Stimulated activated CD4-positive, alpha-beta T cell treated with anti-CD3 and anti-CD28 coated beads, Interleukin-4, amount 100 ng/mL, for 24 hours (primary cell): ENCODE data around the gene SYTL3.
"Not testable (repeated sequence)": the region's sequence is repeated elsewhere in the genome, so short reads cannot be mapped to it uniquely, and the experiment has no call there.

Experiments
- DNase-seq: peaks from one replicate; pipeline ENCODE4 v3.0.0-alpha.2; 2020

The SYTL3 gene

DNA sequence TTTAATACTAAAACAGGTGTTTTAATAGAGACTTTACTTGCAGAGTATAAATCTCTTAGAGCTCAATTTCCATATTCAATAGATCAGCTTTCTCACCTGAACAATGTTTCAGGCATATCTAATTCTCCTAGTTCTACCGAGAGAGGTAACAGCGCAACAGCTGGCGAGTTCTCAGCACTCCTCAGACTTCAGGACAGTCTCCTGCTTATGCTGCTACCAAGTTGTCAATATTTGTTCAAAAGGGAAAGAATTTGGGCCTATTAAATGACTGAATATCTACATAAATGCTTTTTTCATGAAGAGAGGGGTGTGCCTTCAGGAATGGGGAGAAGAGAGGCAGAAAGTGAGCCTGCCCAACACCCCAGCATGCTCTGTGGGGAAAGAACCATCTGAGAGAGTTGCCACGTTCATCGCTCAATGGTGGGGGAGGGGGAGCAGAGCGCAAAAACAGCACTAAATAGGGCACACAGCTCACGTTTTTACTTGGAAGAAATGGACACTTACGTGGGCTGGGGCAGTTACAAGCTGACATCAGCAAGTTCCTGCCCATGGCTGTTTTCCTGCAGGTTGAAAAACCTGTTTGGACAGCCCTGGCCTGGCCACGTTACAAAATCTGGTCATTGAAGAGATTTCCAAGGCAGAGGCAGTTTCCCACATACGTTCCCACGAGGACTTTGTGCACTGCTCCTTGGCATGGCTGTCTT, 131.3 kb downstream of the SYTL3 start:
- no peak for DNase-seq

DNA sequence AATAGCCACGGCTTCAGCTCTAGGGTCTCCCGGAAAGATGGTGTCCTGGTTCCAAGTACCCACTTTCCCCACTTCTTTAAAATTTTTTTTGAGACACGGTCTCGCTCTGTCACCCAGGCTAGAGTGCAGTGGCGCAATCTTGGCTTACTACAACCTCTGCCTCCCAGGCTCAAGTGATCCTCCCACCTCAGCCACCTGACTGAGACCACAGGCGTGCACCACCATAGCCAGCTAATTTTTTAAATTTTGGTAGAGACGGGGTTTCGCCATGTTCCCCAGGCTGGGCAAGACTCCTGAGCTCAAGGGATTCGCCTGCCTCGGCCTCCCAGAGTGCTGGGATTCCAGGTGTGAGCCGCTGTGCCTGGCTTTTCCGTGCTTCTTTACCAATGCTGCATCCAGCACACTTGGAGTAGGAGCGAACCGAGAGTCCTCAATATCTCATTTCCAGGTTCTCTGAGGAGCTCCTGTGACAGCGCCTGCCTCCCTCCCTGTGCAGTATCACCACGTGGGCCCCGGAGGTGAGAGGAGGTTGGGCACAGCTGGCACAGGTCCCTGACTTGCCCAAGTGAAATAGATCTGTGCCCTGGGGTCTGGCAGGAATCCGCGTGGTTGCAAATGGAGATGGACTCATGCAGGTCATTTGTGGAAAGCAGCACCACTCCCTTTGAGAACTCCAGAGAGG, 132.0 kb downstream of the SYTL3 start:
- no peak for DNase-seq

DNA sequence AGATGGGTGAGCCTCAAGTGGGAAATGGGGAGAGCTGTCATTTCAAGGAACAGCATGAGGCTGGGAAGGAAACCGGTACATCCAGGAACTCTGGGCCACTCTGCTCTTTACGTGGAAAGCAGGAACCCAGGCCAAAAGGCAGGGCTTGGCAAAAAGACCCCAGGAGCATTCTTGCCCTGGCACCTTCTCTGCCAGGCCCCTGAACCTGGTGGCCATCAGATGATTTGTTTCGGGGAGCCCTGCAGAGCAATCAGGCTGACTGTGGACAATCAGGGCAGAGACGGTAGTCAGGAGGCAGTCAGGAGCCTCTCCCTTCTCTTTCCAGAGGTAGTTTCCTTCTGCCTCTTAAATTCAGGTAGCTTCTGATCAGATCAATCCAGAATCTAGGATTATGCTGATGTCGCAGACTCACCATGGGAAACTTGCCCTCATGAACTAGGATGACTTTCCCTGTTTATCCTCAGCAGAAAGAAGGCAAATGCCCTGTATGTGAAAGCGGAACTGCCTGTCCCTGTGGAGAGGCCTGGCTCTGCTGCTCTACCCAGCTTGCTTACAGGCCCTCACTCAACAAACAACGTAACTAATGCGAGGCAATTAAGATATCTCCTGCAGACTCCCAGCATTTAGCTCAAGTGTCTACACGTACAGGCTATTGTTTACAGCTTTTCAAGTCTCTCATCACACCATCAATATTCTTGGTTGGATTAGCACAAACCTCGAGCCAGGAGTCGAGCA, 132.7 kb downstream of the SYTL3 start:
- no peak for DNase-seq

DNA sequence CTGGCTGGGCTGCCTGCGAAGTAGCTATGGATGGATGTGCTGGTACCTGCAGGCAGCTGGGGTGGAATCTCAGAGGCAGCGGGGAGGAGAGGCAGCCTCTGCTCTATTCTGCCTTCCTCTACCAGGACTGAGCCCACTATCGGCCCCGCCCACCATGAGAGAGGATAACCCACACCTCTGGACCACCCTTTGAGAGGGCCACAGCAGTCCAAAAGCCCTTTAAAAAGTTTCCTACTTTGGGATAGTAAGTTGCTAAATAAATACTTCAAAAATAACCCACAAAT, 133.3 kb downstream of the SYTL3 start:
- no peak for DNase-seq

DNA sequence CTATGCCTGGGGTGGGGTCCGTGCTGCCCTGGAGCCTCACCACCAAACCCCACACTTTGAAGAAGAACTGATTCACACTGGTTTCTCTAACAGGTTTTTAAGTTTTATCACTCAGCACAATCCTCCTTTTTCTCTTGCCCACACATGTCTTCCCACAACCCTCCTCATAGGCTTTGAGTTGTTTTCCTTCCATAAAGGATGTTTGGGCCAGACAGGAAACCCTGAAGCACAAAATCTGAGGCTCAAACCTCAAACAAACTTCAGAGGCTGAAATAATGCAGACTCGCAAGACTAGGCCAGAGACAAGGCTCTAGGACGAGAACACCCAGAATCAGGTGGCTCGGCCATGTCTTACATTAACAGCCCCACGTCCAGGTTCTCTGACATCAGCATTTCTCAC, 134.0 kb downstream of the SYTL3 start:
- DNase-seq = no peak

DNA sequence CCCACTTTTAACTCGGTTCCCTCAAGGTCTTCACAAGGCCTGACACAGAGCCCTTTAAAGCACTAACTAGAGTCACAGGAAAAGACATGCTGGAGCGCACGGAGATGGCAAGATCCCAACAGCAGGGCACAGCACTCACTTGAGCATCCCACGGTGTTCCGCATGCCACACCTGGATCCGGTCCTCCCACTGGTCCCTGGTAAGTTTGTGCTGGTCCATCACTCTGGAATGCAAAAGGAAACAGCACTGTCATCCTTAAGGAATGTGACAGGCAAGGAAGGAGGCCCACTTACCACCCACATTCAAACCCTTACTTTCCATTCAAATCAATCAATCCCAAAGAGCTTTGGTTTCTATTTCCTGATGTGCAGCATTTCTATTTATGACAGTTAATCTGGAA, 134.7 kb downstream of the SYTL3 start:
- no peak for DNase-seq

DNA sequence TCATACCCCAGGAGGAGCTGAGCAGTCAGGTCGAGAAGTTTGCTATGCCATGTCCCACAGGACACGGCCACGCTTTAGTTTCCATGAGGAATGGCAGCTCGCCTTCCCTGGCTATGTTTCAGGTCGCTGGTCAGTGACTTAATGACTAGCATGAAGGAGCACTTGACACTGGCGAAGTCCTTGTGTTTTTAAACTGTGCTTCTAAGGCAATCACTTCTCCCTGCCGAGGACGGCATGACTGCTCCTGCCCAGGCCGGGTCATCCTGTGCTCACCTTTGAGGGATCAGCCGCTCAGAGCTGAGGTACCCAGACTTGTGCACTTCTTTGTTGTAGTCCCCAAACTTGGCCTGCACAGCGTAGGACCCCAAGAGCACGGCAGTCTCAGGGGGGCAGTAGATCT, 135.2 kb downstream of the SYTL3 start:
- DNase-seq = no peak

DNA sequence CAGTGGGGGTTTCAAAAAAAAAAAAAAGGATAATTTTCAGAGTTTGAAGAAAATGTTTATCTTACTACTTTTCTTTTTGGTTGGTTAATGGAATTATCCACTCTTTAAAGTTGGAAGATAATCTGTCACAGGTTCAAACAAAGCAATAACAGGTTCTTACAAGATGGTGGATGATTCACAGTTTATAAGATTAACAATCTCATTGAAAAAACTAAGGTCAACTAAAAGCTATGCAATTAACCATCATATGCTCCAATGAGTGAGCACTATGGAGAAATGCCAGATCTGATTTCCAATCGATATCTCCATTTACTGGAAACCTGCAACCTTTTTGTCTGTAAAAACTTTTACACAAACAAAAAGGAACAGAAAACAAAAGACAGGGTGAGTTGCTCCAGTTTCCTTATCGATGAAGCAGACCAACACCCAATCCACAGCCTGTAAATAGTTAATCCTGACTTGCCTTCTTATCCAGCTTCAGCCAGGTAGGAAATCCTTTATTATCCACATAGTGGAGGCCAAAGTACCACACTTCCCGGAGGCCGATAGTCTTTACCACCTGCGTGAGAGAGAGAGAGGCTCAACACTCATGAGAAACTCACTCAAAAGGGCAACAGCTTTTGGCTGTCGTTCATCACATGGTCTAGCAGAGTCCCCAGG, 136.9 kb downstream of the SYTL3 start:
- no peak for DNase-seq

DNA sequence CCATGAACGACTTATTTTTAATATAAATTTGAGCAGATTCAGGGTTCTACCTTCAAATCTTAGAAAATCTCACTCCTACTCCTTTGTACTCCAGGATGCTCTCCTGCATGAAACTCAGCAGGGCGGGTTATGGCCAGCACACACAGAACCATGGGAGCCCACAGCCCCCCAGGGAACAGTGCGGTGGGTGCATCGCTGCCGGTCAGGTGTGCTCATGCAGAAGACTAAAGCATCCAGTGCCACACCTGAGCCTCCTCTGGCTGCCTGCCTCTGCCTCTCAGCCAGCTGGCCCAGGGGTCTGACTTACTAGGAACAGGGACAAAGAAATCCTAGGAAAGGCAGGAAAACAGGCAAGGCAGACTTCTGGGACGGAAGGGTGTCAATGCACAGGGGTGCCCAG, 137.5 kb downstream of the SYTL3 start:
- no peak for DNase-seq

DNA sequence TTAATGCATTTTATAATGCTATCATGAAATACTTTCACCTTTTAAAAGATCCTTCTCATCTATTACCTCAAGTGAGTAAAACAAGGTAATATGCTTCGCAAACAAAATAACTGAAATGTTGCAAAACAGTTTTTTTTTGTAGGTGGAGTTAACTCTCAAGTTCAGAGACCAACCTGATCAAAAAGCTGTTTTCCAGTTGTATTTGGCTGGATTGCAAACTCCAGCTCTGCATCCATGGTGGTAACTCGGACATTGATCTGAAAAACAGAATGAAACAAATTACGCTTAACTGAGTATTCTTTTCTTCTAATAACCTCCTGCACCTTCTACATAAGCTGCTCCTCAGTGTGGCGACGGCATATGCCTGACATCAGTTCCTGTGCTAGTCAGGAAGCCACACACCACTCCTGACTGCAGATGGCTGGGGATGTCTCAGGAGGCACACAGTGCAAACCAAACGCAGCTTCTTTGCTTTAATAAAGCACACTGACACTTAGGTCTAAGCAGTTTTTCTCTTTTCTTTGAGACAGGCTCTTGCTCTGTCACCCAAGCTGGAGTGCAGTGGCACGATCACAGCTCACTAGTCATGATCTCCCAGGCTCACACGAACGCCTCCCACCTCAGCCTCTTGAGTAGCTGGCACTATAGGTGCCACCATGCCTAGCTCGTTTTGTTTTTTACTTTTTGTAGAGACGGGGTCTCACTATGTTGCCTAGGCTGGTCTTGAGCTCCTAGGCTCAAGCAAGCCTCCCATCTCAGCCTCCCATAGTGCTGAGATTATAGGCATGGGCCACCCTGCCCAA, 139.5 kb downstream of the SYTL3 start:
- peak; percentile 38 for DNase-seq

DNA sequence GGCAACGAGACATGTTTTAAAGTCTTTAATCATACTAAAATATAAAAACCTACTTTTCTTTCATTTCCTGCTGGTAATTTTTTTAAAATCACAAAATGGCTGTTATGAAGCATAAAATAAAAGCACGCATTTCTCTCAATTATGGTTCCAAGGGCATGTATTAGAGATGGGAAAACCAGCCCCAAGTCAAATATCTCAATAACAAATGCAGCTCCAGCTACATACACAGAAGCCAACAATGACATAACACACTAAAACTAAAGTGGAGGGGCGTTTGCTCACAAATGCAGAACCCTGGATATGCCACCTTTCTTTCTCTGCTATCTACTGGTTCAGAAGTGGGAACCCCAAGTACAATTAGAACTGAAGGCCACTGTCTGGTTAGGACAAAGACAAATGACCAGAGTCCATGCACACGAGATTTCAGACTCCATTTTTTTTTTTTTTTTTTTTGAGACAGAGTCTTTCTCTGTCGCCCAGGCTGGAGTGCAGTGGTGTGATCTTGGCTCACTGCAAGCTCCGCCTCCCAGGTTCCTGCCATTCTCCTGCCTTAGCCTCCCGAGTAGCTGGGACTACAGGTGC, 141.5 kb downstream of the SYTL3 start:
- DNase-seq = no peak

DNA sequence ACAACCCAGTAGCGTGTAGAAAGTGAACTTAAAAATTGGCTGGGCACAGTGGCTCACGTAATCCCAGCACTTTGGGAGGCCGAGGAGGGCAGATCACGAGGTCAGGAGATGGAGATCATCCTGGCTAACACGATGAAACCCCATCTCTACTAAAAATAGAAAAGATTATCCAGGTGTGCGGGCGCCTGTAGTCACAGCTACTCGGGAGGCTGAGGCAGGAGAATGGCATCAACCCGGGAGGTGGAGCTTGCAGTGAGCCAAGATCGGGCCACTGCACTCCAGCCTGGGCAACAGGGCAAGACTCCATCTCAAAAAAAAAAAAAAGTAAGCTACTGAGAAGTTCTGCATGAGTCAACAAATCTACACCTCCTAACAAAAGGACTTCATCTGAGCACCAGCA, 142.7 kb downstream of the SYTL3 start:
- not testable (repeated sequence) for DNase-seq

DNA sequence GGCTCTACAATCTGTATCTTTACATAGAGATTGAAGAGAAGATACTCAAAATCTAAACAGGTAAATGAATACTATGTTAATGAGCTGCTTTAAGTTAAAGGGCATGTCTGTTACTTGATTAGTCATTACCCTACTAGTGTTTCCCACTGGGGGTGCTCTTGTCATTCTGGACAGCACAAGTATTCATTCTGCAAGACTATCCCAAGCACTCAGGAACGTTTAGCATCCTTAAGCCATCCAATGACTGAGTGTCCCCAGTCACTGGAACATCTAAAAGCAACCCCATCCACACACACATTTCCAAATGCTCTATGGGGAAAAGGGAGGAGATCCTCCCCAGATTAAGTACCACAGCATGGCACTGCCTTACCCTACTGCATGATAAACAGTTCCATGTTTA, 143.6 kb downstream of the SYTL3 start:
- no peak for DNase-seq

DNA sequence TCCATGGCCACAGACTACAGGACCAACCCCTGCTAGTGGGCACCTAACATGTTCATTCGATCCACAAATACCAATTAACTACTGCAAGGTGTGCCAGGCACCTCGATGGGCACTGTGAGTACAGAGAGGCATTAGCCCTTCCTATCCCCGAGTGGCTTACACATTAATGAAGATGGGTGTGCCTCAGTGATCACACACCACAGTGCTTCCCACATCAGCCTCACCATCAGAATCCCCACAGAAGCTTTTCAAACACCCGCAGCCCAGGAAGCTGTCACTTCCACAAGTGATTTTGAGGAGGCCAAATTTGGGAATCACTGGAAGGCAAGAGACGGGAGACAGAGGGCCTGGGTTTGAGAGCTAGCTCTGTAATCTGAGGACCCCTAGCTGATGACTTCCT, 145.7 kb downstream of the SYTL3 start:
- DNase-seq = no peak

DNA sequence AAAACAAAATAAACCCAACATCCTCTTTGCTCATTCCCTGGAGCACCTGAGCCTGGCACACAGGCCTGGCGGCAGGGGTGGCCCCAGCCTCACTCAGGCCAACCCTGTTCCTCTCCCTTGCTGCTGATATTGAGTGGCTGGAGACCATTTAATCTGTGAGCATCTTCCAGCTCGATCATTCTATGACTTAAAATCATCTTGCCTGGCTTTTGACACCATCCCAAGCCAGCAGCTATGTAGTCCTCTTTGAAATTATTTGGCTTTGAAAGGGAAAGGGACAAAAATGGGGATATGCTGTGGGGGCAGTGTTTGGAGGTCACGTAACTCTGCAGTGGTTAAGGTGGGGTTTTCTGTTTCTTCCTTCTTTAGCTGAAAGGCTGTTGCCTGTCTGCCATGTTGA, 146.5 kb downstream of the SYTL3 start:
- no peak for DNase-seq

DNA sequence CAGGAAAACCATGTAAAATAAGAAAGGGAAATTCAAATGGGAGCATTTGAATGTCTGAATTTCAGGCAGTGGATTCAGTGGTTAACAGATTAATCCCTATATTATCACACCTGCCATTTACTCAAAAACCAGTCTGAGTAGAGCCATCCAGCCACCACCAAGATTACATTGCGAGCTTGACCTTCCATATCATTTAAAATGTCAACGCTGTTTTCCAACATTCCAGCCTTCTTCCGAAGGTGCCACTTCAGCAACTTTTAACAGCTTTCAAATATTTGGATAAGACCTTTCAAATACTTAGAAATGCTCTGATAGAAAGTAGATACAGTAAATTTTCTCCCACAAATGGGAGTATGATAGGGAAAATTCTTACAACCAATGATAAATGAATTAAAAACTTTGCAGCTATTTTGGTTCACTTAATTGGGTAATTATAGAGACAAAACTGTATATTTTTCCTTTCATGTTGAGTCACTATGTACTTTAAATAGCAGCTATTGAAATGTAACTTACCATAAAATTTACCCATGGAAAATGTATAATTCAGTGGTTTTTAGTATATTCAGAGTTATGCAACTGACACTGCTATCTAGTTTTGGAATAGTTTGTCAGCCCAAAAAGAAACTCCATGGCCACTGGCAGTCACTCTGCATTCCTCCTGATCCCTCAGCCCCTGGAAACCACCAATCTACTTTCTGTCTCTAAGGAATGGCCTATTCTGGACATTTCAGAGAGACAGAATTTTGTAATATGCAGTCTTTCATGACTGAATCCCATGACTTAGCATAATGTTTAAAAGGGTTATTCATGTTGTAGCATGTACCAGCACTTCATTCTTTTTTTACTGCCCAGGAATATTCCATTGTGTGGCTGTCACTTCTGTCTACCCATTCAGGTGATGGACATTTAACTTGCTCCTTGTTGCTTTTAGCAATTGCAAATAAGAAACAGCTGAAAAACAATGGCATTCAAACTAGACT, 147.8 kb downstream of the SYTL3 start:
- no peak for DNase-seq

DNA sequence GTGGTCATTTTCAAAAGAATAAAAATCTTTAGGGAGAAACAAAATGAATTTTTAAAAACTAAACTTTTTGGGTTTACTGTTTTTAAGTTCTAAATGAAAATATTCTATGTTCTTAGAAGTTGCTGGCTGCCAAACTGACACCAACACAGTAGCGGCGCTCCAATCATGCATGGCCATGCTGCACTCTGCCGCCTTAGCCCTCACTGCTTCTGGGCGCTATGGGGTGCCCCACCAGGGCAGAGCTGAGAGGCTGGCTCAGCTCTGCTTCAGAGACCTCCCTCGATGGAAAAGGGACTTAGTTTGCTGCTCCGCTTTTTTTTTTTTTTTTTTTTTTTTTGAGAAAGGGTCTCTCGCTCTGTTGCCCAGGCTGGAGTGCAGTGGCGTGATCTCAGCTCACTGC, 148.5 kb downstream of the SYTL3 start:
- DNase-seq = no peak

DNA sequence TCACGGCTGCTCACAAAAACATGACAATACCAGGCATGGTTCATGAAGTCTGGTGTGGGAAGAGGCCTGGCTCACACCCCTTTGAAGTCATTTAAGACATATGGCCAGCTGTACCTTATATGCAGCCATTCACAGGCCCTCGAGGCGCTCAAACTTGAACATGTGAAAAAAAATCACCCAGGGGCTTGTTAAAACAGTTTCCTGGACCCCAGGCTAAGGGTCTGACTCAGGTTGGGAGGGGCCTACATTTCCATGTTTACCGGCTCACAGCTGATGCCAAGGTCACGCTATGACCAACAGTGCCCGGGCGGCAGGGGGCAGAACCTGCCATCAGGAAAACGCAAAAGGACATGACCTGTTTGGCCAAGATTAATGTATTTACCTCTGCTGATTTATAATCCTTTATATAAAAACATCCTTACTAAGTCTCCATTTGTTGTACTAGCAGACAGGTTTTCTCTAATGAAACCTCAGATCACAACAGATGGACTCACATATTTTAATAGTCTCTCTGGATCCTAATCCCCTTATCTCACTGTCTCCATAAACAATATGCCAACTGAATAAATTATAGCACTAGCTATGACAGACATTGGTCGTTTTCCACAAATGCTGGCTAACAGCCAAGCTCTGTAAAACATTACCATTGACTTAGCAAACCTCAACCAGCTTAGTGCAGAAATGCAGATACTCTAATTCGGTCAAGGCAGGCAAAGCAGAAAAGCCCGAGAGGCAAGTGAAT, 149.4 kb downstream of the SYTL3 start:
- no peak for DNase-seq

DNA sequence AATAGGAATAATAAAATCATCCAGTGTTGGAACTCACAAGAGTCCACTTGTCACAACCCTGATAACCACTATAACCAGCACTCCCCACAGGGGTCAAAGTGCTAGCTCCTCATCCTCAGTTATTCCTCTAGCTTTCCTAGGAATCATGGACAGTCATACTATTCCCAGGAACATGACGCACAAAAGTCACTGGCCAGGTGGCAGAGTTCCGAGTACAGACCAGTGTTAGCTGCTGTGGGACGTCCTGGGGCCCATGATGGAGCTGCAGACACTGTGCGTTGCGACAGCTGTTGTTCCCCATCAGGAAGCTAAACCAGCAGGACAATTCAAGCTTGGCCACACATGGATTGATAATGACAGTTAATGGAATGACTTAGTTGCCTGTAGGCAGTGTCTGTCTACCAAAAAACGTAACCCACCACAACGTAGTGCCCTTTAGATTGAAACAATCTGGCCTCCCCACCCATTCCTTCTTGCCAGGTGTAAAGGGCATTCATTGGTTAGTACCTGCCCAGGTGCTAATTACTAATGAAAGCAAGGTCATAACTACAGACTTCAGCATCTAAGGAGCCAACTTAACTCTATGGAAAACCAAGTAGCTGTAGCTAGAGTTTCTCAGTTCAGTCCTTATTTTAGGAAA, 151.9 kb downstream of the SYTL3 start:
- no peak for DNase-seq

DNA sequence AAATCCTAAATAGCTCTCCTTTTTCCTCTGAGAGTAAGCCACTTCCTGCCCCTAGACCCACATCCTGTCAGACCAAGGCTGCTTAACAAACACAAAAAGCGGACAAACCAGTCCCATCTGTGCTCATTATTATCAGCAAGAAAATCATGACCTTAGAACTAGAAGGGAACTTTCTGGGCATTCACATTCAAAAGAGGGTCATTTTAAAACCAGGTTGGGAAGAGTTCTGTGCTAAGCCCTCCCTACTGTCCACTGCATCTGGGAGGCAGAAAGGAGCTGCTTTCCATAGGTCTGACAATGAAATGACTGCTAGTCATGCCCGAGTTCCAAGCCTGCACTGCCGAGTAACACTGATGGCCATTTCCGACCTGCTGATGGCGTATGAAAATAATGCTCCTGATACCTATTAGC, 153.9 kb downstream of the SYTL3 start:
- DNase-seq = no peak
